Body of pancreas (tissue), 4 donors: Measurements from ENCODE around the gene SLC7A4. TPM values are rescaled to one million over a fixed set of nuclear protein-coding genes. Genes with fewer than 3 reads are reported as not detected.

Experiments
- ATAC-seq: fragments of 150-250 bp; one replicate; pipeline ENCODE4 v1.9.1; 2016
- DNase-seq, 4 donors: peaks; one replicate each; pipeline ENCODE4 v3.0.0-alpha.2; 2019
- H3K27ac ChIP-seq, 4 donors: fragments of 200-600 bp; sonication (generic); 1 replicate in 3 of 4; 2 replicates in 1 of 4; pipeline versions ENCODE4 v1.5.1 to v1.6.1; 2016 to 2019; ENCODE audit warnings: mild to moderate bottlenecking in 1 of 4, mixed read lengths in 1 of 4, moderate library complexity in 1 of 4
- H3K27me3 ChIP-seq, 2 donors: fragments of 200-600 bp; sonication (generic); one replicate each; pipeline ENCODE4 v1.6.0; 2016; ENCODE audit warnings: mild to moderate bottlenecking in 1 of 2
- H3K36me3 ChIP-seq, 2 donors: fragments of 200-600 bp; sonication (generic); replicated peaks in 1 of 2; 2 replicates each; pipeline ENCODE4 v1.5.1; 2016; ENCODE audit warnings: low read depth in 2 of 2; ENCODE audit not compliant: insufficient read depth in 1 of 2
- H3K4me1 ChIP-seq: fragments of 200-600 bp; sonication (generic); one replicate; pipeline ENCODE4 v1.6.0; 2016
- H3K4me3 ChIP-seq, 2 donors: fragments of 200-600 bp; sonication (generic); 1 replicate in 1 of 2; 2 replicates in 1 of 2; pipeline ENCODE4 v1.5.1; 2016 to 2019
- H3K9me3 ChIP-seq, 3 donors: fragments of 200-600 bp; sonication (generic); 1 replicate in 2 of 3; 2 replicates in 1 of 3; pipeline ENCODE4 v1.5.1; 2016
- POLR2A ChIP-seq, 3 donors: fragments of 450-650 bp; IDR thresholded peaks; one replicate each; pipeline ENCODE4 v1.6.1; 2016; ENCODE audit warnings: antibody characterized with exemption in 3 of 3, mild to moderate bottlenecking in 2 of 3
- WGBS, 2 donors: methylation state at CpG; one replicate each; pipeline ENCODE4 v1.1.5; 2017; 5-methylcytosine and 5-hydroxymethylcytosine counted together
- intact Hi-C: fragments of 100-400 bp; cut with DNase I; formaldehyde crosslinking; loops from one replicate; pipeline ENCODE4 v1.15.1; 2023
- total RNA-seq, 2 donors: library from RNA; depleted of rRNA; stranded (reverse); fragments of >200 nt; gene quantifications; one replicate each; pipeline ENCODE4 v1.1.0, GENCODE V29; 2016
- TF ChIP-seq, protein P1 (sequence below), 7 experiments: fragments of 450-650 bp in 4 of 7; fragments of 200-600 bp in 3 of 7; sonication (generic) in 3 of 7; IDR thresholded peaks; one replicate each; pipeline ENCODE4 v1.5.1; 2016 to 2019; ENCODE audit warnings: antibody characterized with exemption in 7 of 7

SLC7A4 gene
- total RNA-seq, 2 donors from 2014 or later = 1.3 to 1.8 TPM

DNA sequence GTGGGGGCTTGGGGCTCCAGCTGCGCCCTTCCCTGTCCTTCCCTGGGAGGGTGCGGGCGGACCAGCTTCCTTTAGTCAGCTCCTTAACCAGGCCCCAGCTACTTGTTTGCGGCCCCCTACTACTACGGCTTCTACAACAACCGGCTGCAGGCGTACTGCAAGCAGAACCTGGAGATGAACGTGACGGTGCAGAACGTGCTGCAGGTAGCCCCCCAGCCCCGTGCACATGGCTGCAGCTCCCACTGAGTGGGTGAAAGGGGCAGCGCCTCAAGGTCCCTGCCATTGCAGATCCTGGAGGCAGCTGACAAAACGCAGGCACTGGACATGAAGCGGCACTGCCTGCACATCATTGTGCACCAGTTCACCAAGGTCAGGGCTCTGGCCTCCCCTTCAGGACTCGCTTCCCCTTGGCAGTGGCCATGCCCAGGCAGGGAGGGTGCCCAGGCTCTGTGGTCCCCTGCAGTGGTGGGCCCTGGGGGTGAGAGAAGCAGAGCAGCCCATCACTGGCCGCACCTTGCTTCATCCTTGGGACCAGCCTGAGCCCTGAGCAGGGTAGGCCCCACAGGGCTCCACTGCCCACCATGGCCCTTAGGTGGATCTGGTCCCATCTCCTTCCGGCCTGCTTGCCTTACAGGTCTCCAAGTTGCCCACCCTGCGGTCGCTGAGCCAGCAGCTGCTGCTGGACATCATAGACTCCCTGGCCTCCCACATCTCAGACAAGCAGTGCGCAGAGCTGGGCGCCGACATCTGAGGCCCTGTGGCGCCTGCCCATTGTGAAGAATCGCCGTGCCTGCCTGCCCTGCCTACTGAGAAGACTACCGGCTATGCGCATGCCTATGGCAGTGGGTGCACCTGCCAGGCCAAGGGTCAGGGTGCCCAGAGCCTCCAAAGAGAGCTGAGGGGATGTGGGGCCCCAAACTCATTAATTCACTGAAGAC is 35.5 kb downstream of the SLC7A4 start:
- ATAC-seq (no peak), DNase-seq (no peak)
- H3K4me3 ChIP-seq = no peak overlapping the region
- WGBS, 2 donors = 89 to 93% methylated on average over 6 to 24 of the region's 27 CpGs
- H3K27ac ChIP-seq = no peak overlapping the region
- peaks cover 11% of the 10 kb centered on the region in 2 donors for H3K36me3 ChIP-seq
- peaks cover 21% of the 10 kb centered on the region for H3K4me1 ChIP-seq
- intact Hi-C loops = no loop called here
- no peaks in the 10 kb centered on the region for H3K27me3 ChIP-seq
- no peaks in the 10 kb centered on the region for H3K9me3 ChIP-seq
- TF ChIP-seq POLR2A (IDR thresholded peaks at IDR 0.05) = no peak
- TF ChIP-seq, protein P1, sequence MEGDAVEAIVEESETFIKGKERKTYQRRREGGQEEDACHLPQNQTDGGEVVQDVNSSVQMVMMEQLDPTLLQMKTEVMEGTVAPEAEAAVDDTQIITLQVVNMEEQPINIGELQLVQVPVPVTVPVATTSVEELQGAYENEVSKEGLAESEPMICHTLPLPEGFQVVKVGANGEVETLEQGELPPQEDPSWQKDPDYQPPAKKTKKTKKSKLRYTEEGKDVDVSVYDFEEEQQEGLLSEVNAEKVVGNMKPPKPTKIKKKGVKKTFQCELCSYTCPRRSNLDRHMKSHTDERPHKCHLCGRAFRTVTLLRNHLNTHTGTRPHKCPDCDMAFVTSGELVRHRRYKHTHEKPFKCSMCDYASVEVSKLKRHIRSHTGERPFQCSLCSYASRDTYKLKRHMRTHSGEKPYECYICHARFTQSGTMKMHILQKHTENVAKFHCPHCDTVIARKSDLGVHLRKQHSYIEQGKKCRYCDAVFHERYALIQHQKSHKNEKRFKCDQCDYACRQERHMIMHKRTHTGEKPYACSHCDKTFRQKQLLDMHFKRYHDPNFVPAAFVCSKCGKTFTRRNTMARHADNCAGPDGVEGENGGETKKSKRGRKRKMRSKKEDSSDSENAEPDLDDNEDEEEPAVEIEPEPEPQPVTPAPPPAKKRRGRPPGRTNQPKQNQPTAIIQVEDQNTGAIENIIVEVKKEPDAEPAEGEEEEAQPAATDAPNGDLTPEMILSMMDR (IDR thresholded peaks at IDR 0.05) = no peak

DNA sequence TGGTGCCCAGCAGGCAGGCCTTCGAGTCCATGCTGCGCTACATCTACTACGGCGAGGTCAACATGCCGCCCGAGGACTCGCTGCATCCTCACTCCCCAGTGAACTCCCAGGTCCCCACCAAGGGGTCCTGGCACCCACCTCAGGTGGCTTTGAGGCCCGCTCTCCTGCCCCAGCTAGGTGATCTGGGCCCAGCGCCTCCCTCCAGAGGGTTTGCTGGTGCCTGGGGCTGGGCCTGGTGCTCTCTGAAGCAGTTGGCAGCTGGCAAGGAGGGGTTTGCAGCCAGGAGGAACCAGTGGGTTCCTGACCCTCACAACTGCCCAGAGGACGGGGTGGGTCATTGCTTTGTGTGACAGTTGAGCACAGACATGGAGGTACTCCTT is 36.3 kb downstream of the SLC7A4 start:
- Histone ChIP-seq H3K4me1 (peaks cover 16% of the 10 kb centered on the region), H3K4me3 (no peak overlapping the region), H3K9me3 (no peaks in the 10 kb centered on the region), H3K27me3 (no peaks in the 10 kb centered on the region), H3K36me3 (peaks cover 11% of the 10 kb centered on the region in 2 donors), H3K27ac (no peak overlapping the region)
- TF ChIP-seq, protein P1 (IDR thresholded peaks at IDR 0.05) = no peak
- TF ChIP-seq POLR2A (IDR thresholded peaks at IDR 0.05) = peak in 1 of 3 donors; percentile 1
- intact Hi-C loops = no loop called here
- ATAC-seq (no peak), DNase-seq (no peak)
- 83 to 96% methylated on average over 1 to 10 of the region's 10 CpGs for WGBS, 2 donors

DNA sequence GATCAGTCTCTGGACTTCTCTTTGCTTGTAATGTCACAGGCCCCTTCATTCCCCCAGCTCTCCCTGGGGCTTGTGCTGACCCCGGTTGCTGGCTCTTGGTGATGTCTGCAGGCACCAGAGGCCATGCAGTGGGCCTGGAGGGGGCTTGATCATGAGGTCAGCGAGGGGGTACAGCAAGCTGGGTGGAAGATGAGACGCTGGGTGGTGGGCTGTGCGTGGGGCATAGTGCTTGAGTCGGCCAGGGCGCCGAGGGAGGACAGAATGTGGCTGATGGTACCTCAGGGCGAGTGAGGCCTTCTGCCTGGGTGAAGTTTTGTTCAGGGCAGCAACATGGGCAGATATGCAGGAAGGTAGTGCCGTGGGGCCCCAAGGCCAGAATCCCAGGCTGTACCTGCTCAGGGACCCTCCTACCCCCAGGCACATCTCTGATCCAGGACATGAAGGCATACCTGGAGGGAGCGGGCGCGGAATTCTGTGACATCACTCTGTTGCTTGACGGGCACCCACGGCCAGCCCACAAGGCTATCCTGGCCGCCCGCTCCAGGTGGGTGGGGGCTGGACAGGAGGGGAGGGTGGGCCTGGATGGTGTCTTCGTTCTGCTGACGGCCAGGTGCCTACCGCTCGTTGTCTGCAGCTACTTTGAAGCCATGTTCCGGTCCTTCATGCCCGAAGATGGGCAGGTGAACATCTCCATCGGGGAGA is 36.9 kb downstream of the SLC7A4 start:
- DNase-seq (no peak), ATAC-seq (no peak)
- 85 to 94% methylated on average over 9 to 23 of the region's 23 CpGs for WGBS, 2 donors
- Histone ChIP-seq H3K4me1 (peaks cover 11% of the 10 kb centered on the region), H3K27ac (no peak overlapping the region), H3K4me3 (no peak overlapping the region), H3K9me3 (no peaks in the 10 kb centered on the region), H3K27me3 (no peaks in the 10 kb centered on the region), H3K36me3 (peaks cover 11% of the 10 kb centered on the region in 2 donors)
- no peak for TF ChIP-seq POLR2A (IDR thresholded peaks at IDR 0.05)
- TF ChIP-seq, protein P1 (IDR thresholded peaks at IDR 0.05) = no peak
- intact Hi-C loops = no loop called here

DNA sequence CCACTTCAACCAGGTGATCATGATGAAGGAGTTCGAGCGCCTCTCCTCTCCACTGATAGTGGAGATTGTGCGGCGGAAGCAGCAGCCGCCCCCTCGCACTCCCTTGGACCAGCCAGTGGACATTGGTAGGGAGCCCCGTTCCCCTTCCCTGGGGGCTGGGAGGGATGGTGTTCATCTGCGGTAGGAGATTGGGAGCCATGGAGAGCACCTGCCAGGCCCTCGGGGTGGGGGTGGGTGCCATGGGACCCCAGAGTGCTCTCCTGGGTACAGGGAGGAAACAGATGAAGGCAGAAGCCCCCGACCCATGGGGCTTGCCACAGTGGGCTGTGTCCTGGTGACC is 37.5 kb downstream of the SLC7A4 start:
- Histone ChIP-seq H3K4me3 (no peak overlapping the region), H3K27me3 (no peaks in the 10 kb centered on the region), H3K4me1 (peaks cover 5% of the 10 kb centered on the region), H3K36me3 (peaks cover 11% of the 10 kb centered on the region in 2 donors), H3K9me3 (no peaks in the 10 kb centered on the region), H3K27ac (no peak overlapping the region)
- ATAC-seq (no peak), DNase-seq (no peak)
- no peak for TF ChIP-seq POLR2A (IDR thresholded peaks at IDR 0.05)
- TF ChIP-seq, protein P1 (IDR thresholded peaks at IDR 0.05) = no peak
- intact Hi-C loops = no loop called here
- 86 to 93% methylated on average over 3 to 10 of the region's 10 CpGs for WGBS, 2 donors
